NOMO-1 (cell line): ENCODE data around the gene ACSF3.
"Not testable (repeated sequence)": the region's sequence is repeated elsewhere in the genome, so short reads cannot be mapped to it uniquely, and the experiment has no call there.

Experiments used
- DNase-seq, 2 experiments: peaks; one replicate each; lab custom pipeline; 2025; ENCODE audit not compliant: unreplicated experiment in 2 of 2; lab: John Stamatoyannopoulos, UW

ACSF3 gene

GRCh38 chr16:89055313-89055712, 38.3 kb upstream of the ACSF3 start:
- no peak for DNase-seq

GRCh38 chr16:89055894-89056555, 37.6 kb upstream of the ACSF3 start:
- DNase-seq: no peak

- no peak for DNase-seq
Measured at GRCh38 chr16:89056592-89056991, 37.1 kb upstream of the ACSF3 start.

GRCh38 chr16:89057738-89058137, 35.9 kb upstream of the ACSF3 start:
- no peak for DNase-seq

GRCh38 chr16:89058812-89059211, 34.8 kb upstream of the ACSF3 start:
- DNase-seq: no peak

GRCh38 chr16:89060207-89060794, 33.4 kb upstream of the ACSF3 start:
- DNase-seq: peak; percentile 15 to 20

- no peak for DNase-seq
Measured at GRCh38 chr16:89061086-89061485, 32.6 kb upstream of the ACSF3 start.

GRCh38 chr16:89061590-89062380, 31.9 kb upstream of the ACSF3 start:
- DNase-seq: no peak

GRCh38 chr16:89062389-89063345, 31.0 kb upstream of the ACSF3 start:
- no peak for DNase-seq

GRCh38 chr16:89063768-89064320, 29.8 kb upstream of the ACSF3 start:
- no peak for DNase-seq

GRCh38 chr16:89064606-89065457, 28.8 kb upstream of the ACSF3 start:
- no peak for DNase-seq

GRCh38 chr16:89065458-89065822, 28.2 kb upstream of the ACSF3 start:
- DNase-seq: no peak

GRCh38 chr16:89066721-89067120, 26.9 kb upstream of the ACSF3 start:
- no peak for DNase-seq

- DNase-seq: no peak
Measured at GRCh38 chr16:89067677-89068443, 25.8 kb upstream of the ACSF3 start.

- not testable (repeated sequence) for DNase-seq
Measured at GRCh38 chr16:89068814-89069616, 24.6 kb upstream of the ACSF3 start.

- no peak for DNase-seq
Measured at GRCh38 chr16:89069920-89070319, 23.7 kb upstream of the ACSF3 start.

- DNase-seq: no peak
Measured at GRCh38 chr16:89070590-89070989, 23.1 kb upstream of the ACSF3 start.
